ELF-1 (cell line): ENCODE data around the gene LMNTD1.

Source experiments
- DNase-seq: peaks from one replicate; pipeline ENCODE4 v3.0.0-alpha.2; 2016; ENCODE audit warnings: low read depth, low spot score

LMNTD1 gene

GRCh38 chr12:25556153-25556552, 3.1 kb upstream of the LMNTD1 start:
- DNase-seq: no peak

- no peak for DNase-seq
Observed at GRCh38 chr12:25552681-25553080, 402 bp downstream of the LMNTD1 start.

- no peak for DNase-seq
Observed at GRCh38 chr12:25550186-25550585, 2.9 kb downstream of the LMNTD1 start.

GRCh38 chr12:25549120-25549519, 4.0 kb downstream of the LMNTD1 start:
- DNase-seq: no peak

- DNase-seq: no peak
Observed at GRCh38 chr12:25546318-25546717, 6.8 kb downstream of the LMNTD1 start.

GRCh38 chr12:25533150-25533549, 19.9 kb downstream of the LMNTD1 start:
- DNase-seq: no peak

GRCh38 chr12:25531502-25532052, 21.5 kb downstream of the LMNTD1 start:
- no peak for DNase-seq

GRCh38 chr12:25529738-25530137, 23.3 kb downstream of the LMNTD1 start:
- DNase-seq: no peak

GRCh38 chr12:25526778-25527177, 26.3 kb downstream of the LMNTD1 start:
- no peak for DNase-seq

- no peak for DNase-seq
Observed at GRCh38 chr12:25524366-25524765, 28.7 kb downstream of the LMNTD1 start.

- no peak for DNase-seq
Observed at GRCh38 chr12:25521625-25522256, 31.3 kb downstream of the LMNTD1 start.

GRCh38 chr12:25518512-25518911, 34.6 kb downstream of the LMNTD1 start:
- DNase-seq: no peak

GRCh38 chr12:25504744-25505143, 48.3 kb downstream of the LMNTD1 start:
- DNase-seq: no peak

- DNase-seq: no peak
Observed at GRCh38 chr12:25503666-25504065, 49.4 kb downstream of the LMNTD1 start.

GRCh38 chr12:25502596-25502995, 50.5 kb downstream of the LMNTD1 start:
- no peak for DNase-seq

- DNase-seq: no peak
Observed at GRCh38 chr12:25502118-25502517, 51.0 kb downstream of the LMNTD1 start.

GRCh38 chr12:25501549-25501948, 51.5 kb downstream of the LMNTD1 start:
- DNase-seq: no peak

- no peak for DNase-seq
Observed at GRCh38 chr12:25500651-25501050, 52.4 kb downstream of the LMNTD1 start.

- no peak for DNase-seq
Observed at GRCh38 chr12:25497021-25497420, 56.1 kb downstream of the LMNTD1 start.

GRCh38 chr12:25496098-25496587, 56.9 kb downstream of the LMNTD1 start:
- no peak for DNase-seq

- peak; percentile 3 for DNase-seq
Observed at GRCh38 chr12:25495331-25496097, 57.6 kb downstream of the LMNTD1 start.

- DNase-seq: no peak
Observed at GRCh38 chr12:25494926-25495325, 58.2 kb downstream of the LMNTD1 start.

- DNase-seq: no peak
Observed at GRCh38 chr12:25493682-25494081, 59.4 kb downstream of the LMNTD1 start.
